ENCODE data around the gene SEMA3E.
"Not testable (repeated sequence)": the region's sequence is repeated elsewhere in the genome, so short reads cannot be mapped to it uniquely, and the experiment has no call there.

The SEMA3E gene

GRCh38 chr7:83469076-83469475, 179.9 kb downstream of the SEMA3E start:
- DNase-seq (ENCODE audit: low read depth) = no peak
- H3K4me3 ChIP-seq (ENCODE audit: low read depth, low read length) = no peak overlapping the region
- TF ChIP-seq CTCF (conservative IDR thresholded peaks at IDR 0.05; ENCODE audit: low read depth, low read length) = no peak

- peak; percentile 15 for TF ChIP-seq CTCF (conservative IDR thresholded peaks at IDR 0.05; ENCODE audit: low read depth, low read length)
- DNase-seq (ENCODE audit: low read depth) = peak; percentile 98
- no peak overlapping the region for H3K4me3 ChIP-seq (ENCODE audit: low read depth, low read length)
Measured at GRCh38 chr7:83468251-83468739, 180.6 kb downstream of the SEMA3E start.

- no peak overlapping the region for H3K4me3 ChIP-seq (ENCODE audit: low read depth, low read length)
- no peak for DNase-seq (ENCODE audit: low read depth)
- no peak for TF ChIP-seq CTCF (conservative IDR thresholded peaks at IDR 0.05; ENCODE audit: low read depth, low read length)
Measured at GRCh38 chr7:83467493-83467892, 181.4 kb downstream of the SEMA3E start.

GRCh38 chr7:83466956-83467355, 182.0 kb downstream of the SEMA3E start:
- no peak overlapping the region for H3K4me3 ChIP-seq (ENCODE audit: low read depth, low read length)
- TF ChIP-seq CTCF (conservative IDR thresholded peaks at IDR 0.05; ENCODE audit: low read depth, low read length) = no peak
- DNase-seq (ENCODE audit: low read depth) = no peak

GRCh38 chr7:83466187-83466923, 182.6 kb downstream of the SEMA3E start:
- TF ChIP-seq CTCF (conservative IDR thresholded peaks at IDR 0.05; ENCODE audit: low read depth, low read length) = no peak
- no peak for DNase-seq (ENCODE audit: low read depth)
- no peak overlapping the region for H3K4me3 ChIP-seq (ENCODE audit: low read depth, low read length)

GRCh38 chr7:83465643-83466042, 183.3 kb downstream of the SEMA3E start:
- no peak for TF ChIP-seq CTCF (conservative IDR thresholded peaks at IDR 0.05; ENCODE audit: low read depth, low read length)
- no peak for DNase-seq (ENCODE audit: low read depth)
- no peak overlapping the region for H3K4me3 ChIP-seq (ENCODE audit: low read depth, low read length)

GRCh38 chr7:83461820-83462219, 187.1 kb downstream of the SEMA3E start:
- not testable (repeated sequence) for DNase-seq (ENCODE audit: low read depth); H3K4me3 ChIP-seq (ENCODE audit: low read depth, low read length)

- not testable (repeated sequence) for H3K4me3 ChIP-seq (ENCODE audit: low read depth, low read length); DNase-seq (ENCODE audit: low read depth)
Measured at GRCh38 chr7:83459930-83460653, 188.8 kb downstream of the SEMA3E start.

GRCh38 chr7:83459101-83459929, 189.6 kb downstream of the SEMA3E start:
- DNase-seq (ENCODE audit: low read depth); H3K4me3 ChIP-seq (ENCODE audit: low read depth, low read length): not testable (repeated sequence)

Data from choroid plexus epithelial cell (primary cell).